ENCODE measurements around the gene TANGO6. TPM values are rescaled to one million over a fixed set of nuclear protein-coding genes. Genes with fewer than 3 reads are reported as not detected.

The TANGO6 gene
- total RNA-seq, 1 experiment from 2014 or later = 18.0 TPM

DNA sequence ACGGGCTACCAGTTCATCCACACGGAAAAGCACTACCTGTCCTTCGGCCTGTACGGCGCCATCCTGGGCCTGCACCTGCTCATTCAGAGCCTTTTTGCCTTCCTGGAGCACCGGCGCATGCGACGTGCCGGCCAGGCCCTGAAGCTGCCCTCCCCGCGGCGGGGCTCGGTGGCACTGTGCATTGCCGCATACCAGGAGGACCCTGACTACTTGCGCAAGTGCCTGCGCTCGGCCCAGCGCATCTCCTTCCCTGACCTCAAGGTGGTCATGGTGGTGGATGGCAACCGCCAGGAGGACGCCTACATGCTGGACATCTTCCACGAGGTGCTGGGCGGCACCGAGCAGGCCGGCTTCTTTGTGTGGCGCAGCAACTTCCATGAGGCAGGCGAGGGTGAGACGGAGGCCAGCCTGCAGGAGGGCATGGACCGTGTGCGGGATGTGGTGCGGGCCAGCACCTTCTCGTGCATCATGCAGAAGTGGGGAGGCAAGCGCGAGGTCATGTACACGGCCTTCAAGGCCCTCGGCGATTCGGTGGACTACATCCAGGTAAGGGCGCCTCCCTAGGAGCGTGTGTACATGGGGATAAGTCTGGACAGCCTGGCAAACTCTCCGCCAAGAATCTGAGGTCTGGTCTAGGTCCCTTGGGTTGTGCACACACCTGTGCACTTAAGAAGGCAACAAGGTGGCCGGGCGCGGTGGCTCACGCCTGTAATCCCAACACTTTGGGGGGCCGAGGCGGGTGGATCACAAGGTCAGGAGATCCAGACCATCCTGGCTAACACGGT, 266.3 kb downstream of the TANGO6 start:
- H3K4me3 ChIP-seq (ENCODE audit: low read depth, low read length, poor library complexity, severe bottlenecking) = no peak overlapping the region
- H3K4me1 ChIP-seq (ENCODE audit: insufficient read depth, low read length, poor library complexity, severe bottlenecking) = peaks cover 8% of the 10 kb centered on the region
- no peak for DNase-seq (ENCODE audit: low spot score)
- no TSS peak for BruUV-seq (replicated peaks)
- H3K27ac ChIP-seq (ENCODE audit: low read depth, low read length, poor library complexity, severe bottlenecking) = no peak overlapping the region
- H3K27me3 ChIP-seq (replicated peaks; ENCODE audit: insufficient read depth, low read depth, low read length, poor library complexity) = no peaks in the 10 kb centered on the region
- no peaks in the 10 kb centered on the region for H3K9me3 ChIP-seq (ENCODE audit: low read depth, low read length, poor library complexity, severe bottlenecking)
- CTCF ChIA-PET = interaction anchor here (0.6 to 1.2 kb wide), 2 partner anchors 22 to 581 kb away, joined by 3 read pairs; no protein-coding TSS in a partner anchor
- TF ChIP-seq, protein P1, sequence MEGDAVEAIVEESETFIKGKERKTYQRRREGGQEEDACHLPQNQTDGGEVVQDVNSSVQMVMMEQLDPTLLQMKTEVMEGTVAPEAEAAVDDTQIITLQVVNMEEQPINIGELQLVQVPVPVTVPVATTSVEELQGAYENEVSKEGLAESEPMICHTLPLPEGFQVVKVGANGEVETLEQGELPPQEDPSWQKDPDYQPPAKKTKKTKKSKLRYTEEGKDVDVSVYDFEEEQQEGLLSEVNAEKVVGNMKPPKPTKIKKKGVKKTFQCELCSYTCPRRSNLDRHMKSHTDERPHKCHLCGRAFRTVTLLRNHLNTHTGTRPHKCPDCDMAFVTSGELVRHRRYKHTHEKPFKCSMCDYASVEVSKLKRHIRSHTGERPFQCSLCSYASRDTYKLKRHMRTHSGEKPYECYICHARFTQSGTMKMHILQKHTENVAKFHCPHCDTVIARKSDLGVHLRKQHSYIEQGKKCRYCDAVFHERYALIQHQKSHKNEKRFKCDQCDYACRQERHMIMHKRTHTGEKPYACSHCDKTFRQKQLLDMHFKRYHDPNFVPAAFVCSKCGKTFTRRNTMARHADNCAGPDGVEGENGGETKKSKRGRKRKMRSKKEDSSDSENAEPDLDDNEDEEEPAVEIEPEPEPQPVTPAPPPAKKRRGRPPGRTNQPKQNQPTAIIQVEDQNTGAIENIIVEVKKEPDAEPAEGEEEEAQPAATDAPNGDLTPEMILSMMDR (conservative IDR thresholded peaks at IDR 0.05; ENCODE audit: low read depth, low read length) = no peak
- TF ChIP-seq EZH2 (IDR thresholded peaks at IDR 0.05; ENCODE audit: borderline replicate concordance, low read depth, low read length, poor library complexity, severe bottlenecking) = no peak
- no peaks in the 10 kb centered on the region for H3K36me3 ChIP-seq (ENCODE audit: insufficient read depth, low read length, poor library complexity, severe bottlenecking)
- POLR2A ChIA-PET (ENCODE audit: low non-redundant PET) = no interaction called here
- intact Hi-C loops (cut with micrococcal nuclease; ENCODE audit: unreplicated experiment) = loop anchor here (5.0 kb wide), 2 partner anchors 112 to 517 kb away; no protein-coding TSS in a partner anchor

DNA sequence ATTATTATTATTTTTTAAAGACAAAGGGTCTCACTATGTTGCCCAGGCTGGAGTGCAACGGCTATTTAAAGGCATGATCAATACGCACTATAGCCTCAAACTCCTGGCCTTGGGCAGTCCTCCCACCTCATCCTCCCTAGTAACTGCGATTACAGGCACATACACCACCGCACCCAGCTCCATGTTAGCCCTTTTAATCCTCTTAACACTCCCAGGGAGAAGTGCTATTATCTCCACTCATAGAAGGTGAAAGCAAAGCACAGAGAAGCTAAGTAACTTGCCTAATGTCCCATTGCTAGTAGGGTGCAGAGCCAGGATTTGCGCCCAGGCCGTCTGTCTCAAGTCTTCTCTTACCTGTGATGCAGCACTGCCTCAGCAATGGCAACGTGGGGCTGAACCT, 267.1 kb downstream of the TANGO6 start:
- Histone ChIP-seq H3K27ac (ENCODE audit: low read depth, low read length, poor library complexity, severe bottlenecking) (no peak overlapping the region), H3K9me3 (ENCODE audit: low read depth, low read length, poor library complexity, severe bottlenecking) (no peaks in the 10 kb centered on the region), H3K4me3 (ENCODE audit: low read depth, low read length, poor library complexity, severe bottlenecking) (no peak overlapping the region), H3K27me3 (replicated peaks; ENCODE audit: insufficient read depth, low read depth, low read length, poor library complexity) (no peaks in the 10 kb centered on the region), H3K36me3 (ENCODE audit: insufficient read depth, low read length, poor library complexity, severe bottlenecking) (peaks cover 3% of the 10 kb centered on the region), H3K4me1 (ENCODE audit: insufficient read depth, low read length, poor library complexity, severe bottlenecking) (peaks cover 8% of the 10 kb centered on the region)
- ChIA-PET CTCF (interaction anchor here (0.6 to 1.2 kb wide), 2 partner anchors 65 to 581 kb away, joined by 3 to 6 read pairs; no protein-coding TSS in a partner anchor), POLR2A (ENCODE audit: low non-redundant PET) (no interaction called here)
- no peak for TF ChIP-seq EZH2 (IDR thresholded peaks at IDR 0.05; ENCODE audit: borderline replicate concordance, low read depth, low read length, poor library complexity, severe bottlenecking)
- TF ChIP-seq, protein P1 (conservative IDR thresholded peaks at IDR 0.05; ENCODE audit: low read depth, low read length) = no peak
- no TSS peak for BruUV-seq (replicated peaks)
- no peak for DNase-seq (ENCODE audit: low spot score)
- intact Hi-C loops (cut with micrococcal nuclease; ENCODE audit: unreplicated experiment) = no loop called here

DNA sequence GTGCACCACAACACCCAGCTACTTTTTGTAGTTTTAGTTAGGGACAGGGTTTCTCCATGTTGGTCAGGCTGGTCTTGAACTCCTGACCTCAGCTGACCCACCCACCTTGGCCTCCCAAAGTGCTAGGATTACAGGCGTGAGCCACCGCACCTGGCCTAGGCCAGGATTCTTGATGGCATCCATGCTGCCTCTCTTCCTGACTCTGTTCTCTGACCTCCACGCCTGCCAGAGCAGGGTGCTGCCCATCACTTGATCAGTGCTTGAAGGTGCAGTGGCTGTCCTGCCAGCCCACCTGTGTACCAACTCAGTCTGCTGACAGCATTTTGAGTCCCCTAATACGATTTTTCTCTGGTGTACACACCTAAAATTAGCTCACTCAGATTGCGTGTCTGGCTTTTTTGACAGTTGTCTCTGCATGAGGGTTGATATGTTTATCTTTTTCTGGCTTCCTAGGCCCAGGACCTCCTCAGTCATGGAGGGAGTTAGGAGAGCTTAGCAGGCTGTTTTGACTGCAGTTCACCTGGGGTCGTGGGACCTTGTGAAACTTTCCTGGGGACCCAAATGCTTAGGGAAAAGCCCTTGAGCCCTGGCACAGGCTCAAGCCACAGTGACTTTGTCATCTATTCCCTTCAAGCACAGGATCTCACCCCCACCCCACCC, 268.0 kb downstream of the TANGO6 start:
- TF ChIP-seq, protein P1 (conservative IDR thresholded peaks at IDR 0.05; ENCODE audit: low read depth, low read length) = no peak
- TF ChIP-seq EZH2 (IDR thresholded peaks at IDR 0.05; ENCODE audit: borderline replicate concordance, low read depth, low read length, poor library complexity, severe bottlenecking) = no peak
- POLR2A ChIA-PET (ENCODE audit: low non-redundant PET) = no interaction called here
- Histone ChIP-seq H3K4me3 (ENCODE audit: low read depth, low read length, poor library complexity, severe bottlenecking) (no peak overlapping the region), H3K27ac (ENCODE audit: low read depth, low read length, poor library complexity, severe bottlenecking) (no peak overlapping the region), H3K4me1 (ENCODE audit: insufficient read depth, low read length, poor library complexity, severe bottlenecking) (peaks cover 8% of the 10 kb centered on the region), H3K9me3 (ENCODE audit: low read depth, low read length, poor library complexity, severe bottlenecking) (no peaks in the 10 kb centered on the region), H3K36me3 (ENCODE audit: insufficient read depth, low read length, poor library complexity, severe bottlenecking) (peaks cover 3% of the 10 kb centered on the region), H3K27me3 (replicated peaks; ENCODE audit: insufficient read depth, low read depth, low read length, poor library complexity) (no peaks in the 10 kb centered on the region)
- intact Hi-C loops (cut with micrococcal nuclease; ENCODE audit: unreplicated experiment) = no loop called here
- DNase-seq (ENCODE audit: low spot score) = no peak
- BruUV-seq (replicated peaks) = no TSS peak
- CTCF ChIA-PET = interaction anchor here (1.2 kb wide), 1 partner anchor 582 kb away, joined by 3 read pairs; no protein-coding TSS in a partner anchor
